ENCODE data around the gene SH3BP1.

The SH3BP1 gene

GRCh38 chr22:37610480-37611129 is 28.9 kb upstream of the SH3BP1 start:
- no peak for DNase-seq (ENCODE audit: extremely low read depth, low read depth)
- TF ChIP-seq CTCF (IDR thresholded peaks at IDR 0.05; ENCODE audit: low read depth, low read length) = no peak

DNA sequence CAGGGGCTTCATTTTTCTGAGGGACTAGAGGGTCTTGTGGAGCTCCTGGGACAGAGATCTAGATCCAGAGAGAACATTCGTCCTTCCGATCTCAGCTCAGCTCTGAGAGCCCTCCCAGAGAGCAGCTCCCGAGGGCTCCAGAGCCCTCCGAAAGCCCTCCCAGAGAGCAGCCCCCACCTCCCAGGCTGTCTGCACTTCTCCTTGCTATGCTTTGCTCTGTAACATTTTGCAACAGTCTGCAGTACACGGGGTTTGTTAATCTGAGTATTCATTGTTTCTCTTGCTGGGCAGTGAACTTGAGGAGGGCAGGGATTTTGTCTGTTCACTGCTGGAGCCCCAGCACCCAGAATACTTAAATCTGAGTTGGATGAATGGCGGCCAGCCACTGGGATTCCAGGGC is 28.3 kb upstream of the SH3BP1 start:
- no peak for TF ChIP-seq CTCF (IDR thresholded peaks at IDR 0.05; ENCODE audit: low read depth, low read length)

DNA sequence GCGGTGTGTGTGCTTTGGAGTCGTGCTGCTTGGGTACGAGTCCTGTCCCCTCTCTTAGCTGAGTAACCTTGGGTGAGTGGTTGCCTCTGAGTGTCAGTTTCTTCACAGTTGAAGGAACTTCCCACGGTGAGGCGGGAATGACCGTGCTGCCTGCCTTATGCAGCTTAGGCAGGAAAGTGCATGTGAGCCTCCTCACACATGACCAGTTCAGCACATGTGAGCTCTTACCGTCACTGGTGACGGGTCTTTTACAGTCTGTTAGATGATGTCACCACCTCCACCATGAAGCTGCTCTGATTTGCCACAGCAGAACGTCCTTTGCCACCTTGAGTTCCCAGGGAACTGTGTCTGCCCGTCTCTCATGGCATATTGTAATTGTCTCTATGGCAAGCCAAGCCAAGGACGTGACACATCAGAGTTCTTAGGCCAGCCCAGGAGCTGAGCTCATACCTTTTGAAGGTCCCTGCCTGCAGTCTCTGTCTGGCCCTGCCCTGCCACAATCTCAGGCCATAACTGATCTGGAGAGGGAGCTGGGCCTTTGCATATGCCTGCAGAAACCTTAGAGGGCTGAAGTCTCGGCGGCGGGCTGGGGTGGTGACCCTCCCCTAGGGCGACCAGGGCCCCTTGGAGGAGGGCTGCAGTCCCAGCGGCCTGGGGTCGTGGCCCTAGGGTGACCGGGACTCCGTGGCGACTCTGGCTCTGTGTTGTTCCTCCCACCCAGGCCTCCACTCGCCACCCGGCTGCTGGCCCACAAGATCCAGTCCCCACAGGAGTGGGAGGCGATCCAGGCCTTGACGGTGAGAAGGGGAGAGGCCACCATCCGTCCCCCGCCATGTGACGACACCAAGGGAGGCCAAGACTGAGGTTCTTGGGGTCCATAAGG is 23.0 kb upstream of the SH3BP1 start:
- no peak for TF ChIP-seq CTCF (IDR thresholded peaks at IDR 0.05; ENCODE audit: low read depth, low read length)
- DNase-seq (ENCODE audit: extremely low read depth, low read depth) = no peak

More for the DNA sequence above, 28.3 kb upstream of the SH3BP1 start:
- no peak for DNase-seq (ENCODE audit: extremely low read depth, low read depth)

- TF ChIP-seq CTCF (IDR thresholded peaks at IDR 0.05; ENCODE audit: low read depth, low read length) = no peak
Measured at GRCh38 chr22:37617431-37617830, 22.0 kb upstream of the SH3BP1 start.

DNA sequence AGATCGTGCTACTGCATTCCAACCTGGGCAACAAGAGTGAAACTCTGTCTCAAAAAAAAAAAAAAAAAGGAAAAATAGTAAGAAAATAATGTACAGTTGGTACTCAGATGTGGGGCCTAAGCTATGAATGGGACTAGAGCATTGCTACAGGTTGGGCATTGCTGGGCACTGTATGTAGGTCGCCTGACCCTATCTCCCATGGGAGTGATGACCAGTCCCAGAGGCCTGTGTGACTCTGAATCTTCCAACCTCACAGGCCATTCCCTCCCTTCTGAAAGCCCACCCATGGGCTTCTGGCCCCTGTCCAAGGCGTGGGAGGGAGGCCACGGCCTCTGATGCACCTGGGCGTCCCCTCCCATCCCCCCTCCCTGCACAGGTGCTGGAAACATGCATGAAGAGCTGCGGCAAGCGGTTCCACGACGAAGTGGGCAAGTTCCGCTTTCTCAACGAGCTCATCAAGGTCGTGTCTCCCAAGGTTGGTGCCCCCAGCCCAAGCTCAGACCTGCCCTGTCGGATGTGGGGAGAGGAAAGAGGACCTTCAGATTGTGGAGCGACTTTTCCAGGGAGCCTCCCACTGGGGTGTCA is 21.3 kb upstream of the SH3BP1 start:
- TF ChIP-seq CTCF (IDR thresholded peaks at IDR 0.05; ENCODE audit: low read depth, low read length) = no peak
- no peak for DNase-seq (ENCODE audit: extremely low read depth, low read depth)

More at GRCh38 chr22:37617431-37617830, 22.0 kb upstream of the SH3BP1 start:
- DNase-seq (ENCODE audit: extremely low read depth, low read depth) = no peak

GRCh38 chr22:37618674-37619073 is 20.8 kb upstream of the SH3BP1 start:
- TF ChIP-seq CTCF (IDR thresholded peaks at IDR 0.05; ENCODE audit: low read depth, low read length) = no peak
- DNase-seq (ENCODE audit: extremely low read depth, low read depth) = no peak

- DNase-seq (ENCODE audit: extremely low read depth, low read depth) = no peak
- no peak for TF ChIP-seq CTCF (IDR thresholded peaks at IDR 0.05; ENCODE audit: low read depth, low read length)
Measured at GRCh38 chr22:37619991-37620390, 19.5 kb upstream of the SH3BP1 start.

Data from AG09319 (cell line).